Fibroblast of lung (primary cell): ENCODE results near the gene TRAPPC2.

ENCODE experiments used
- EZH2 ChIP-seq: IDR thresholded peaks from 2 replicates; pipeline ENCODE4 v1.5.1; 2012; ENCODE audit warnings: low read length, control low read depth, mild to moderate bottlenecking; ENCODE audit errors: missing control alignments
- TF ChIP-seq, protein P1 (sequence below), 2 donors: IDR thresholded peaks in 1 of 2; conservative IDR thresholded peaks in 1 of 2; 1 replicate in 1 of 2; 2 replicates in 1 of 2; pipeline ENCODE4 v1.5.1; 2011 to 2012; ENCODE audit warnings: low read length in 2 of 2, control low read depth in 1 of 2, inconsistent platforms in 1 of 2, low read depth in 1 of 2, mild to moderate bottlenecking in 1 of 2

DNA sequence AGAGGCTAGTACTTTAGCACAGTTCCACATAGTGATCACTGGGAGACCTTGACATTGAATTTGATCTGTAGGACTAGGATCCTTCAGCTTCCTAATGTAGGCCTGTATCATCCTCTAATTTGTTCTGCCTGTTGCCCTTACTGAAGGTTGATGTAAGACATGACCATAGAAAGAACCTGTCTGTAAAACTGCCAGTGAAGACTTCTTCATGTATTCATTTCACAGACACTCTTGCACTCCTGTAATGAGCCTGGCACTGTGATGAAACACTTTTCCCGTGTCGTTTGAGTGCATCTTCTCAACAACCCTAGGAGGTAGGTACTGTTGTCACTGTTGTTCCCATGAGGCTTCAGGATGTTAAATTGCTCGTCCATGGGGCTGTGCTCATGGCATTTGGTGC is 30.8 kb downstream of the TRAPPC2 start:
- TF ChIP-seq EZH2 = no peak
- TF ChIP-seq, protein P1, sequence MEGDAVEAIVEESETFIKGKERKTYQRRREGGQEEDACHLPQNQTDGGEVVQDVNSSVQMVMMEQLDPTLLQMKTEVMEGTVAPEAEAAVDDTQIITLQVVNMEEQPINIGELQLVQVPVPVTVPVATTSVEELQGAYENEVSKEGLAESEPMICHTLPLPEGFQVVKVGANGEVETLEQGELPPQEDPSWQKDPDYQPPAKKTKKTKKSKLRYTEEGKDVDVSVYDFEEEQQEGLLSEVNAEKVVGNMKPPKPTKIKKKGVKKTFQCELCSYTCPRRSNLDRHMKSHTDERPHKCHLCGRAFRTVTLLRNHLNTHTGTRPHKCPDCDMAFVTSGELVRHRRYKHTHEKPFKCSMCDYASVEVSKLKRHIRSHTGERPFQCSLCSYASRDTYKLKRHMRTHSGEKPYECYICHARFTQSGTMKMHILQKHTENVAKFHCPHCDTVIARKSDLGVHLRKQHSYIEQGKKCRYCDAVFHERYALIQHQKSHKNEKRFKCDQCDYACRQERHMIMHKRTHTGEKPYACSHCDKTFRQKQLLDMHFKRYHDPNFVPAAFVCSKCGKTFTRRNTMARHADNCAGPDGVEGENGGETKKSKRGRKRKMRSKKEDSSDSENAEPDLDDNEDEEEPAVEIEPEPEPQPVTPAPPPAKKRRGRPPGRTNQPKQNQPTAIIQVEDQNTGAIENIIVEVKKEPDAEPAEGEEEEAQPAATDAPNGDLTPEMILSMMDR (conservative IDR thresholded peaks at IDR 0.05 in 1 of 2, IDR thresholded peaks at IDR 0.05 in 1 of 2; ENCODE audit: low read depth in 1 of 2, low read length in 2 of 2) = no peak
